Cardiac septum (tissue), 1 donor: ENCODE data around the gene CHD9NB. TPM values are rescaled to one million over a fixed set of nuclear protein-coding genes. Genes with fewer than 3 reads are reported as not detected.
A peak's percentile ranks its signal among the peaks of the same experiment; 100 is the strongest.
"Not testable (repeated sequence)": the region's sequence is repeated elsewhere in the genome, so short reads cannot be mapped to it uniquely, and the experiment has no call there.

ENCODE experiments used
- DNase-seq: peaks from one replicate; pipeline ENCODE4 v3.0.0-alpha.2; 2020; ENCODE audit warnings: low spot score
- intact Hi-C: fragments of 100-400 bp; cut with DNase I; formaldehyde crosslinking; loops from one replicate; pipeline ENCODE4 v1.14.0; 2022
- total RNA-seq: library from RNA; stranded (reverse); fragmentation: NEBNext Ultra II Directional; extraction: Animal tissue kit (Norgen Biotek cat#: 25700); gene quantifications from one replicate; pipeline ENCODE4 v1.2.1, GENCODE V29; 2021
- donor health status: DM: no; HTN: no; CAD: no.

The CHD9NB gene
- total RNA-seq, 1 donor from 2014 or later: 1.0 TPM

DNA sequence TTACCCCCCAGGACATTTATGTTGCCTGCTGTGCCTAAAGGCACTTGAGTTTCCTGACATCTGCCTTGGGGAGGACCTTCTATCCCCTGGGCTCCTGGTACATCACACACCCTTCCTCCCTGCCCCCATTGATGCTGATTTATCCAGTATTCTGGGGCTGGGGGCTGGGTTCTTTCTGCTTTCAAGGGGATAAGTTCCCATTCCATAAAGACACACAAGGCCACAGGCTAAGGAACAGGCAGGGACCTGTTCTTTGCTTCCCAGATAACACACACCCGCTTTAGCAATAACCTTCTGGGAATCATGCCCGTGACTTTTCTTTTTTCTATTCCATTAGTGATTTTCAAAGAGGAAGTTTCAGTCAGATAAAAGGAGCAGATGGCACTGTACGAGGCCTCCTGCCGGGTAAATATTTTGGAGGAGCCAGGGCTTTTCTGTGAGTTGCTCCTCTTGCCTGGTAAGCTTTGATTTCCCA lies 32.7 kb upstream of the CHD9NB start:
- intact Hi-C loops: no loop called here

DNA sequence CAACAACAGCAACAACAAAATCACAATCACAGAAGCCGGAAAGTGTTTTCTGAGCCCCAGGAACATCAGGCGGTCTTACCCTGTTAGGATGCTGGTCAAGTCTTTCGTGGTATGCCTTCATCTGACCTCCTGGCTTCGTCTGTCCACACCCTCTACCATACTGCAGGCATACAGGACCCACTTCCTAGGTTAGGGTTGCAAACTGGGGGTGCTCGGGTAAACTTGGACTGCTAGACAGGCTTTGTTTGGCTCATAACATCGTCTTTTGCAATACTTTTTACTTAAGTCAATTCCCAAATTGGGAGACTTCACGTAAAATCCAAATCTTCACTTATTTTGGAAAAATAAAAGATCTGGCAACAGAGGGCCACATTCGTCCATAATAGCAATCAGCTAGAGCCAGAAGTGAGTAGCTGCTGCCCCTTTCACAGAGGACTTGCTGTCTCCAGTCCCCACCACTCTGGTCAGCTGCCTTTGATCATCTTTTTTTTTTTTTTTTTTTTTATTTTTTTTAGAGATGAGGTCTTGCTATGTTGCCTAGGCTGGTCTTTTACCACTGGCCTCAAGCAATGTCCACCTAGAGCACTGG lies 32.1 kb upstream of the CHD9NB start:
- no peak for DNase-seq

More for the DNA sequence above, 32.7 kb upstream of the CHD9NB start:
- no peak for DNase-seq

DNA sequence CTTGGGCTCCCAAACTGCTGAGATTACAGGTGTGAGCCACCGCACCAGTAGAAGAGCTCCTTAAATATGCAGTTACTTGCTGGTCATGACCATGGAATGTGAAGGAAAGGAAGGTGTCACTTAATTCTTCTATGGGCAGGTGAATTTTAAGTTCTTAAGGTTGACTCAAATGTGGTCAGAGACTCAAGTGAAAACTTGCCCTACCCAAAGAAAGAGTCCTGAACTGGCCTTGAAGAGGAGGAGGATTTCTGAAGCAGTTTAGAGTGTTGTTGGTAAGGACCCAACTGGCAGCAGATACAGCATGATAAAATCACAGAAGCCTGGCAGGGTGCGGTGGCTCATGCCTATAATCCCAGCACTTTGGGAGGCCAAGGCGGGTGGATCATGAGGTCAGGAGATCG lies 31.4 kb upstream of the CHD9NB start:
- intact Hi-C loops: no loop called here

More for the DNA sequence above, 32.1 kb upstream of the CHD9NB start:
- intact Hi-C loops: no loop called here

GRCh38 chr16:53083119-53083518 lies 30.4 kb upstream of the CHD9NB start:
- intact Hi-C loops: no loop called here
- no peak for DNase-seq

More for the DNA sequence above, 31.4 kb upstream of the CHD9NB start:
- DNase-seq: no peak

DNA sequence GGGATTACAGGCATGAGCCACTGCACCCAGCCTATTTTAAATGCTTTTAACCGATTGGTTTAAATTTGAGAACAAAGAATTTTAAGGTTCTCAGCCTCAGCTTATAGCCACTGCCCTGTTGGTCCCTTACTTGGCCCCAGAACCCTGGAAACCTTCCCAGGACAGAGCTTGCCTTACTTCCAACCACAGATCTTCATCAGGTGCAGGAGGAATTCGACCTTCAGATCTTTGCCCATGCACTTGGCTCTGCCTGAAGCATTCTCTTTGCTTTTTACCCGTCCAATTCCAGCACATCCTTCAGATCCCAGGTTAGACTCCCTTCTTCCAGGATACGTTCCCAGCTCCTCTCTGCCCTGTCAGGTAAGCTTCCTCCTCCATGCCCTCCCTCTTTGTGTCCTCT lies 29.8 kb upstream of the CHD9NB start:
- intact Hi-C loops: no loop called here
- DNase-seq: no peak

GRCh38 chr16:53081686-53082407 lies 29.1 kb upstream of the CHD9NB start:
- intact Hi-C loops: no loop called here
- no peak for DNase-seq

GRCh38 chr16:53081032-53081424 lies 28.3 kb upstream of the CHD9NB start:
- intact Hi-C loops: no loop called here
- DNase-seq: no peak

- intact Hi-C loops: no loop called here
- DNase-seq: no peak
These were observed 27.8 kb upstream of the CHD9NB start for GRCh38 chr16:53080345-53081031.

DNA sequence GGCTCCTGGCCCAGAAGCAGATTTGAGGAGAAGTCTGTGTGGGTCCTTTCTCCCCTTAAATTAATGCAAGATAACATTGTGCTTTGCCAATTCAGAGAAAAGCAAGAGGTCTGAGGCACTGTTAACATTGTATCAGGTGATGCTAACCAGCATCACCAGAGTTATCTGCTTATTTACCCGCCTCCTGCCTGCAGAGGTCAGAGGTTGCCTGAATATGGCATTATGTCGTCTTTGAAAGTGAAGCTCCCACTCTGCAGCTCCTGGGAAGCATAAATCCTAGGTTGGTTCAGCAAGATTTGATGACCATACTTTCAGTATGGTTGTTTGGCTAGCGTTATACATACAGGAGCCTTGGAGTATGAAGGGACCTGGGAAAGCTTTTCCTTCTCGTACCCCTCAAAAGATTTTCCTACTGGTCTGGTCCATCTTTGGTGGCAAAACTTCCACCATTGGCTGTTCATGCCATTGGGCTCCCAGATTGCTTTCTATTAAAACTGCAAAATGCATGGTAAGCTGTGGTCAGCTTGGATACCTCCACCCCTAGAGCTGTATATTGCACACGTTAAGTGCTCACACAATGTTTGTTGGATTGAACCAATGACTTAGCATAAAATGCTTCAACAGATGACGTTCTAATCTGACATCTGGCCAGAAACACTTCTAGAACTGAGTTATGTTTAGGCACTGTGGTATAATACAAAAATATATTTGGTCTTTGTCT lies 26.2 kb upstream of the CHD9NB start:
- no peak for DNase-seq
- intact Hi-C loops: no loop called here

DNA sequence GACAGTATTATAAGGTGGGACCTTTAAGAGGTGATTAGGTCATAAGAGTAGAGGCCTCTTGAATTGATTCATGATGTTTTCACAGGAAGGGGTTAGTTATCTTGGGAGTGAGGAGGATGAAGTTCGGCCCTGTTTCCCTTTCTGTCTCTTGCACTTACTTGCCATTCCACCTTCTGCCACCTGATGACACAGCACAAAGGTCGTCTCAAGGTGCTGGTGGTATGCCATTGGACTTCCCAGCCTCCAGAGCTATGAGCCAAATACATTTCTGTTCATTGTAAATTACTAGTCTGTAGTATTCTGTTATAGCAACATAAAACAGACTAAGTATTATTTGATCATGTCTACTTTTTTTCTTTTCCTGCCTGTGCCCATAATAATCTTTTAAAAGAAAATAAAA lies 25.6 kb upstream of the CHD9NB start:
- DNase-seq: no peak
- intact Hi-C loops: no loop called here

DNA sequence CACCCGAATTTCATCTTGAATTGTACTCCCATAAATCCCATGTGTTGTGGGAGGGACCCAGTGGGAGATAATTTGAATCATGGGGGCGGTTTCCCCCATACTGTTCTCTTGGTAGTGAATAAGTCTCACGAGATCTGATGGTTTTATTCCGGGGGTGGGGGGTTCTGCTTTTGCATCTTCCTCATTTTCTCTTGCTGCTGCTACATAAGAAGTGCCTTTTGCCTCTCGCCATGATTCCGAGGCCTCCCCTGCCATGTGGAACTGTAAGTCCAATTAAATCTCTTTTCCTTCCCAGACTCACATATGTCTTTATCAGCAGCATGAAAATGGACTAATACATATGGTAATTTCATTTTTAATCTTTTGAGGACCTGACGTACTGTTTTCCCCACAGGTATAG lies 22.8 kb upstream of the CHD9NB start:
- DNase-seq, intact Hi-C loops: not testable (repeated sequence)

- intact Hi-C loops: not testable (repeated sequence)
These were observed 21.6 kb upstream of the CHD9NB start for GRCh38 chr16:53074296-53074695.

GRCh38 chr16:53073022-53073421 lies 20.3 kb upstream of the CHD9NB start:
- intact Hi-C loops: no loop called here
- no peak for DNase-seq

More at GRCh38 chr16:53074296-53074695, 21.6 kb upstream of the CHD9NB start:
- DNase-seq: not testable (repeated sequence)

- intact Hi-C loops: no loop called here
- peak; percentile 84 for DNase-seq
These were observed 19.1 kb upstream of the CHD9NB start for GRCh38 chr16:53071748-53072301.

DNA sequence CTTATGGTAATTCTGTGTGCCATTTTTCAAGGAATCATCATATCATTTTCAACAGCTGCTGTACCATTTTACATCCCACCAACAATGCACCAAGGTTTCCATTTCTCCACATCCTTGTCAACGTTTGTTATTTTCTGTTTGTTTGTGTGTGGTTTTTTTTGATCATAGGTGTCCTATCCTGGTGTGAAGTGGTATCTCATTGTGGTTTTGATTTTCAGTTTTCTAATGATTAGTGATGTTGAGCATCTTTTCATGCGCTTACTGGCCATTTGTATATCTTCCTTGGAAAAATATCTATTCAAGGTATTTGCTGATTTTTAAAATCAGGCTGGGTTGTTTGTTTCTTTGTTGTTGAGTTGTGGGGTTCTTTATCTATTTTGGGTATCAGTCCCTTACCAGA lies 17.1 kb upstream of the CHD9NB start:
- intact Hi-C loops: no loop called here
- DNase-seq: no peak

DNA sequence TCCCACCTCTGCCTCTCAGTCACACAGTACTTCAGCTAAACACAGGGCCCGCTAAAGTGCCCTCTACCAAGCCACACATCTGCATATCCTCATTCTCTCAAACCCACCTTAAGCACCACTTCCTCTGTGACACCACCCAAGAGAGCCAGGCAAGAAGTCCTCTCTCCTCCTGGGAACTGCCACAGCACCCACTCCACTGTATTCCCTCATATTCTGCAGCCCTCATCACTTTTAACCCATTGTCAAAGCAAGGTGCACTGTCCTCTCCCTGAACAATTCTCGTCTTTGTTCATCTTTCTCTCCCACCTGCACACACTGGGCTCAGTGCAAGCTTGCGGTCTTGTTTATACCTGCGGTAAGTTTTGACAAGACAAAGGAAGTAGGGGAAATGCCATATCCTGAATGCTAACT lies 15.7 kb upstream of the CHD9NB start:
- intact Hi-C loops: no loop called here
- DNase-seq: no peak

GRCh38 chr16:53067675-53068074 lies 15.0 kb upstream of the CHD9NB start:
- intact Hi-C loops: no loop called here
- no peak for DNase-seq

DNA sequence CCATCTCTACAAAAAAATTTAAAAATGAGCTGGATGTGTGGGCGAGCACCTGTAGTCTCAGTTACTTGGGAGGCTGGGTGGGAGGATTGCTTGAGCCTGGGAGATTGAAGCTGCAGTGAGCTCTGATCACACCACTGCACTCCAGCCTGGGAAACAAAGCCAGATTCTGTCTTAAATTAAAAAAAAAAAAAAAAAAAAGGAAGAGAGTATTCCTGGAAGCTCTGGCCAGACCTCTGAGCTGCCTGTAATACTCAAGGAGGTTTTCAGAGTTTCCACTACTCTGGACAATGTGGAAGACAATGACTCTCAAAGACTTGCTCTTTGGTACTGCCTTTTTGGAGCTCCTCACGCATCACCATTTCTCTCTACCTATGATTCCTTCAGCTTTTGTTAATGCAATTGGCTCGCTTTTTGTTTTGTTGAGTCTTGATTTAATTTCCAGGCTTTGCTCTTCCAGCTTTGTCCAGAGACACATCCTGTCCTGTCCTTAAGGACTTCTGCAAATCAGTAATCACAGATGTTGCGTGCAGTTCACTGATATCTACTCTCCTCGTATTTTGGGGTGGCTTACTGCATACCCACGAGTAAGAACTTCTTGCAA lies 12.9 kb upstream of the CHD9NB start:
- DNase-seq: no peak
- intact Hi-C loops: no loop called here

GRCh38 chr16:53064081-53064578 lies 11.4 kb upstream of the CHD9NB start:
- intact Hi-C loops: no loop called here
- DNase-seq: no peak
